ENCODE measurements around the gene RCL1.
"Not testable (repeated sequence)": the region's sequence is repeated elsewhere in the genome, so short reads cannot be mapped to it uniquely, and the experiment has no call there.

Gene RCL1

GRCh38 chr9:4784403-4784802, 8.3 kb upstream of the RCL1 start:
- FAIRE-seq = no peak

- FAIRE-seq = no peak
These were observed 6.1 kb upstream of the RCL1 start for GRCh38 chr9:4786599-4786998.

- FAIRE-seq = no peak
These were observed 4.9 kb upstream of the RCL1 start for GRCh38 chr9:4787876-4788275.

- FAIRE-seq = no peak
These were observed 4.0 kb upstream of the RCL1 start for GRCh38 chr9:4788703-4789102.

- FAIRE-seq = no peak
These were observed 631 bp upstream of the RCL1 start for GRCh38 chr9:4792054-4792571.

- FAIRE-seq = no peak
These were observed 983 bp downstream of the RCL1 start for GRCh38 chr9:4793459-4794395.

GRCh38 chr9:4794691-4795090, 1.9 kb downstream of the RCL1 start:
- FAIRE-seq = no peak

- FAIRE-seq = not testable (repeated sequence)
These were observed 2.4 kb downstream of the RCL1 start for GRCh38 chr9:4795108-4795507.

- no peak for FAIRE-seq
These were observed 3.8 kb downstream of the RCL1 start for GRCh38 chr9:4796530-4796929.

GRCh38 chr9:4796988-4797853, 4.5 kb downstream of the RCL1 start:
- no peak for FAIRE-seq

- no peak for FAIRE-seq
These were observed 5.1 kb downstream of the RCL1 start for GRCh38 chr9:4797854-4798150.

GRCh38 chr9:4798281-4799032, 5.7 kb downstream of the RCL1 start:
- no peak for FAIRE-seq

- FAIRE-seq = no peak
These were observed 6.3 kb downstream of the RCL1 start for GRCh38 chr9:4799033-4799430.

GRCh38 chr9:4799775-4800174, 7.0 kb downstream of the RCL1 start:
- no peak for FAIRE-seq

- FAIRE-seq = no peak
These were observed 8.4 kb downstream of the RCL1 start for GRCh38 chr9:4801156-4801555.

- no peak for FAIRE-seq
These were observed 11.2 kb downstream of the RCL1 start for GRCh38 chr9:4803670-4804530.

GRCh38 chr9:4804531-4805016, 11.8 kb downstream of the RCL1 start:
- FAIRE-seq = no peak

GRCh38 chr9:4805191-4805918, 12.6 kb downstream of the RCL1 start:
- no peak for FAIRE-seq

GRCh38 chr9:4810565-4810964, 17.8 kb downstream of the RCL1 start:
- no peak for FAIRE-seq

- no peak for FAIRE-seq
These were observed 19.1 kb downstream of the RCL1 start for GRCh38 chr9:4811824-4812223.

GRCh38 chr9:4812858-4813257, 20.1 kb downstream of the RCL1 start:
- no peak for FAIRE-seq

Data from TTC549 (cell line).